ENCODE measurements around the gene HBA1. TPM values are rescaled to one million over a fixed set of nuclear protein-coding genes. Genes with fewer than 3 reads are reported as not detected.

HBA1 gene
- total RNA-seq, 1 donor = not detected

- DNase-seq (ENCODE audit: low read depth) = no peak
- TF ChIP-seq CTCF (IDR thresholded peaks at IDR 0.05; ENCODE audit: insufficient read depth, low read depth, low read length) = no peak
- no peak overlapping the region for H3K4me3 ChIP-seq (ENCODE audit: low read depth, low read length)
These were observed 10.8 kb downstream of the HBA1 start for GRCh38 chr16:187330-187729.

- no peak overlapping the region for H3K4me3 ChIP-seq (ENCODE audit: low read depth, low read length)
- no peak for DNase-seq (ENCODE audit: low read depth)
- no peak for TF ChIP-seq CTCF (IDR thresholded peaks at IDR 0.05; ENCODE audit: insufficient read depth, low read depth, low read length)
These were observed 12.2 kb downstream of the HBA1 start for GRCh38 chr16:188674-189073.

- DNase-seq (ENCODE audit: low read depth) = no peak
- TF ChIP-seq CTCF (IDR thresholded peaks at IDR 0.05; ENCODE audit: insufficient read depth, low read depth, low read length) = no peak
- H3K4me3 ChIP-seq (ENCODE audit: low read depth, low read length) = no peak overlapping the region
These were observed 13.2 kb downstream of the HBA1 start for GRCh38 chr16:189604-190186.

- H3K4me3 ChIP-seq (ENCODE audit: low read depth, low read length) = no peak overlapping the region
- TF ChIP-seq CTCF (IDR thresholded peaks at IDR 0.05; ENCODE audit: insufficient read depth, low read depth, low read length) = no peak
- DNase-seq (ENCODE audit: low read depth) = no peak
These were observed 15.4 kb downstream of the HBA1 start for GRCh38 chr16:191831-192230.

GRCh38 chr16:192686-193085 is 16.2 kb downstream of the HBA1 start:
- no peak for DNase-seq (ENCODE audit: low read depth)
- no peak overlapping the region for H3K4me3 ChIP-seq (ENCODE audit: low read depth, low read length)
- no peak for TF ChIP-seq CTCF (IDR thresholded peaks at IDR 0.05; ENCODE audit: insufficient read depth, low read depth, low read length)

- no peak overlapping the region for H3K4me3 ChIP-seq (ENCODE audit: low read depth, low read length)
- DNase-seq (ENCODE audit: low read depth) = no peak
- TF ChIP-seq CTCF (IDR thresholded peaks at IDR 0.05; ENCODE audit: insufficient read depth, low read depth, low read length) = no peak
These were observed 17.0 kb downstream of the HBA1 start for GRCh38 chr16:193441-193840.

GRCh38 chr16:194516-194915 is 18.0 kb downstream of the HBA1 start:
- no peak for TF ChIP-seq CTCF (IDR thresholded peaks at IDR 0.05; ENCODE audit: insufficient read depth, low read depth, low read length)
- H3K4me3 ChIP-seq (ENCODE audit: low read depth, low read length) = no peak overlapping the region
- no peak for DNase-seq (ENCODE audit: low read depth)

Data from fibroblast of villous mesenchyme (primary cell).